Smooth muscle cell (in vitro differentiated cells): ENCODE measurements around the gene ARID3C. TPM values are rescaled to one million over a fixed set of nuclear protein-coding genes. Genes with fewer than 3 reads are reported as not detected.
A peak's percentile ranks its signal among the peaks of the same experiment; 100 is the strongest.

Experiments
- DNase-seq: peaks from one replicate; lab custom pipeline; 2025; ENCODE audit not compliant: unreplicated experiment; lab: John Stamatoyannopoulos, UW
- H2AFZ ChIP-seq: fragments of 200-600 bp; sonication (generic); 2 replicates; pipeline ENCODE4 v1.6.0; 2016; ENCODE audit warnings: antibody characterized with exemption, low read depth, mild to moderate bottlenecking
- H3F3A ChIP-seq: fragments of 200-600 bp; sonication (generic); 2 replicates; pipeline ENCODE4 v1.6.0; 2017; ENCODE audit warnings: antibody characterized with exemption, low read depth
- H3K27ac ChIP-seq: fragments of 200-600 bp; sonication (generic); 2 replicates; pipeline ENCODE4 v1.5.1; 2016; ENCODE audit warnings: low read depth, mild to moderate bottlenecking
- H3K27me3 ChIP-seq: fragments of 200-600 bp; sonication (generic); 2 replicates; pipeline ENCODE4 v1.6.1; 2016; ENCODE audit warnings: low read depth, mild to moderate bottlenecking
- H3K36me3 ChIP-seq: fragments of 200-600 bp; sonication (generic); 2 replicates; pipeline ENCODE4 v1.5.1; 2016; ENCODE audit warnings: low read depth
- H3K4me1 ChIP-seq: fragments of 200-600 bp; sonication (generic); 2 replicates; pipeline ENCODE4 v1.5.1; 2016; ENCODE audit warnings: low read depth
- H3K4me2 ChIP-seq: fragments of 200-600 bp; sonication (generic); 2 replicates; pipeline ENCODE4 v1.6.0; 2016; ENCODE audit warnings: mild to moderate bottlenecking
- H3K4me3 ChIP-seq: fragments of 200-600 bp; sonication (generic); 2 replicates; pipeline ENCODE4 v1.5.1; 2016; ENCODE audit warnings: mild to moderate bottlenecking
- H3K79me2 ChIP-seq: fragments of 200-600 bp; sonication (generic); 2 replicates; pipeline ENCODE4 v1.6.0; 2016; ENCODE audit warnings: low read depth, mild to moderate bottlenecking
- H3K9ac ChIP-seq: fragments of 200-600 bp; sonication (generic); 2 replicates; pipeline ENCODE4 v1.6.0; 2016; ENCODE audit warnings: low read depth
- H3K9me3 ChIP-seq: fragments of 200-600 bp; sonication (generic); replicated peaks from 2 replicates; pipeline ENCODE4 v1.5.1; 2016; ENCODE audit warnings: low read depth
- H4K20me1 ChIP-seq: fragments of 200-600 bp; sonication (generic); 2 replicates; pipeline ENCODE4 v1.6.0; 2016; ENCODE audit warnings: low read depth
- WGBS: methylation state at CpG from one replicate; pipeline ENCODE4 v1.1.7; 2016; ENCODE audit warnings: low lambda C conversion rate; 5-methylcytosine and 5-hydroxymethylcytosine counted together
- polyA plus RNA-seq: library from polyadenylated mRNA; unstranded; fragments of >200 nt; fragmentation: Nextera tagmentation; extraction: Ambion mirVana; gene quantifications from 2 replicates; pipeline ENCODE4 v1.2.1, GENCODE V29; 2016
- total RNA-seq: library from RNA; depleted of rRNA; stranded (reverse); fragments of >200 nt; gene quantifications from 2 replicates; pipeline ENCODE4 v1.2.3, GENCODE V29; 2014
- TF ChIP-seq, protein P1 (sequence below): fragments of 200-600 bp; sonication (generic); IDR thresholded peaks from 2 replicates; pipeline ENCODE4 v1.5.1; 2017; ENCODE audit warnings: borderline replicate concordance, mild to moderate bottlenecking, antibody characterized with exemption; ENCODE audit not compliant: insufficient read depth, poor library complexity, severe bottlenecking

Gene ARID3C
- total and polyA plus RNA-seq, 2 experiments from 2014 or later: 0.40 TPM; not detected in 1

DNA sequence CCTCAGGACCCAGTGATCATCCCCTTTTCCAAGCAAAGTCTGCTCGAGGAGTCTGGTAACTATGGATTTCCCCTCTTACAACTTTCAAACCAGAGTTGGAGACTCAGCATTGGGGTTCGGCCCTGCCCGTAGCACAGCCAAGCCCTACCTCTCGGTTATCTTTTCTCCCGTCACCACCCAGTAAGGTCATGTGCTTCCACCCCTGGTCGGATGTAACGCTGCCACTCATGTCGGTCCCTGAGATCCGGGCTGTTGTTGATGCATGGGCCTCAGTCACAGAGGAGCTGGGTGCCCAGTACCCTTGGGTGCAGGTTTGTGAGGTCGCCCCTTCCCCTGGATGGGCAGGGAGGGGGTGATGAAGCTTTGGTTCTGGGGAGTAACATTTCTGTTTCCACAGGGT, 18.8 kb upstream of the ARID3C start:
- Histone ChIP-seq H3K79me2 (peaks cover 21% of the 10 kb centered on the region), H4K20me1 (no peaks in the 10 kb centered on the region), H3F3A (peaks cover 14% of the 10 kb centered on the region), H3K4me1 (peaks cover 12% of the 10 kb centered on the region), H3K36me3 (no peaks in the 10 kb centered on the region), H3K9ac (peak overlapping the region; percentile 46), H3K27me3 (no peaks in the 10 kb centered on the region), H3K4me3 (peak overlapping the region; percentile 73), H2AFZ (no peak overlapping the region), H3K9me3 (no peaks in the 10 kb centered on the region), H3K4me2 (peak overlapping the region; percentile 96), H3K27ac (peak overlapping the region; percentile 58)
- no peak for DNase-seq
- TF ChIP-seq, protein P1, sequence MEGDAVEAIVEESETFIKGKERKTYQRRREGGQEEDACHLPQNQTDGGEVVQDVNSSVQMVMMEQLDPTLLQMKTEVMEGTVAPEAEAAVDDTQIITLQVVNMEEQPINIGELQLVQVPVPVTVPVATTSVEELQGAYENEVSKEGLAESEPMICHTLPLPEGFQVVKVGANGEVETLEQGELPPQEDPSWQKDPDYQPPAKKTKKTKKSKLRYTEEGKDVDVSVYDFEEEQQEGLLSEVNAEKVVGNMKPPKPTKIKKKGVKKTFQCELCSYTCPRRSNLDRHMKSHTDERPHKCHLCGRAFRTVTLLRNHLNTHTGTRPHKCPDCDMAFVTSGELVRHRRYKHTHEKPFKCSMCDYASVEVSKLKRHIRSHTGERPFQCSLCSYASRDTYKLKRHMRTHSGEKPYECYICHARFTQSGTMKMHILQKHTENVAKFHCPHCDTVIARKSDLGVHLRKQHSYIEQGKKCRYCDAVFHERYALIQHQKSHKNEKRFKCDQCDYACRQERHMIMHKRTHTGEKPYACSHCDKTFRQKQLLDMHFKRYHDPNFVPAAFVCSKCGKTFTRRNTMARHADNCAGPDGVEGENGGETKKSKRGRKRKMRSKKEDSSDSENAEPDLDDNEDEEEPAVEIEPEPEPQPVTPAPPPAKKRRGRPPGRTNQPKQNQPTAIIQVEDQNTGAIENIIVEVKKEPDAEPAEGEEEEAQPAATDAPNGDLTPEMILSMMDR: no peak
- WGBS: 85% methylated on average over 10 of the region's 10 CpGs

DNA sequence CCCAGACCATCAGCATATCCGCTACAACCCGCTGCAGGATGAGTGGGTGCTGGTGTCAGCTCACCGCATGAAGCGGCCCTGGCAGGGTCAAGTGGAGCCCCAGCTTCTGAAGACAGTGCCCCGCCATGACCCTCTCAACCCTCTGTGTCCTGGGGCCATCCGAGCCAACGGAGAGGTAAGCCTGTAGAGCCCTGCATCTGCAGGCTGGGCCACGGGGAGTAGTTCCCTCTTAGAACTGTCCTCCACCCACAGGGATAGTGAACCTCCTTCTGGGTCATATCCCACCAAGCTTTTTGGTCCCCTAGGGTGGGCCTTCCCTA, 18.2 kb upstream of the ARID3C start:
- Histone ChIP-seq H3K4me1 (peaks cover 8% of the 10 kb centered on the region), H3K27ac (peak overlapping the region; percentile 58), H3K9ac (peak overlapping the region; percentile 46), H3K4me2 (peak overlapping the region; percentile 96), H3K36me3 (no peaks in the 10 kb centered on the region), H3K4me3 (peak overlapping the region; percentile 73), H3K9me3 (no peaks in the 10 kb centered on the region), H4K20me1 (no peaks in the 10 kb centered on the region), H3F3A (peaks cover 9% of the 10 kb centered on the region), H2AFZ (peak overlapping the region; percentile 95), H3K79me2 (peaks cover 21% of the 10 kb centered on the region), H3K27me3 (no peaks in the 10 kb centered on the region)
- no peak for DNase-seq
- TF ChIP-seq, protein P1: no peak
- WGBS: 4% methylated on average over 8 of the region's 8 CpGs

DNA sequence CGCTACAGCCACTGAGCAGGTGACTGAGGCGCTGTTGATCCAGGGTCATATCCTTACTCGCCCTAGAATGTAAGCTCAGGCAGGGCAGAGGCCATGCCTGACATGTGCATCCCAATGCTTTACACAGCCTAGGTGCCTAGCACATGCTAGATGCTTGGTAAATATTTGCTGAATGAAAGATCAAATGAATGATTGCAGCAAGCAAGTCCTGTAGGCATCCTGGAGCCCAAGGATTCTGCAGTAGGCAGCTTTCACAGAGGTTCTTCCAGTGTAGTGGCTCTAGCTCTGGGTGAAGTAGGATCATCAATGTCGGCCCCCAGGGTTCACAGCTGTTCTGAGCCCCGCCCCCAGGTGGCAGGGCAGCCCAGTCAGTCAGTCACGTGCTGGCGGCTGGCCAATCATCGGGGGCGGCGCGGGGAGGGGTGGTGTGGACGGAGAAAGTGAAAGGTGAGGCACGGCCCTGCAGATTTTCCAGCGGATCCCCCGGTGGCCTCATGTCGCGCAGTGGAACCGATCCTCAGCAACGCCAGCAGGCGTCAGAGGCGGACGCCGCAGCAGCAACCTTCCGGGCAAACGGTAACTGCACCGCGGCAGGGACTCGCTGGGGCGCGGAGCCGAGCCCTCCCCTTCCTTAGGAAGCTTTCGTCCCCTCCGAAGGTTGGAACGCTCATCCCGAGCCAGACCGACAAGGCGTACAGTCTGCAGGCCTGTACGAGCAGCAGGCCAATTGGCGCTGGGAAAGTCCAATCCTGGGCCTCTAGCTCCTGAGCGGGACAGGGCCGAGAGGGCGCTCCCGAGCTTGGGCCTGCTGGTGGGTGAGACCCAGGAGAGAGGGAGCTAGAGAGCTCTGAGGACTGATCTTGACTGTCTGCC, 17.6 kb upstream of the ARID3C start, which contains the start of gene GALT:
GALT (plus strand) TSS at position 465 of the 873 bp plus-strand sequence; CDS start at position 495, 30 bp downstream.
- H3K4me3 ChIP-seq: peak within 1 kb of the TSS; percentile 73
- no peaks in the 10 kb centered on the region for H4K20me1 ChIP-seq
- H3K27me3 ChIP-seq: no peaks in the 10 kb centered on the region
- H3K79me2 ChIP-seq: peaks cover 21% of the 10 kb centered on the region
- H3K4me1 ChIP-seq: peaks cover 8% of the 10 kb centered on the region
- peak within 1 kb of the TSS; percentile 46 for H3K9ac ChIP-seq
- H3F3A ChIP-seq: peaks cover 6% of the 10 kb centered on the region
- no peaks in the 10 kb centered on the region for H3K9me3 ChIP-seq
- 5% methylated on average over 42 of the region's 43 CpGs for WGBS
- TF ChIP-seq, protein P1: peak; percentile 23
- H3K36me3 ChIP-seq: no peaks in the 10 kb centered on the region
- H3K4me2 ChIP-seq: peak within 1 kb of the TSS; percentile 96
- peak; percentile 83 for DNase-seq
- peak within 1 kb of the TSS; percentile 58 for H3K27ac ChIP-seq
- H2AFZ ChIP-seq: peak within 1 kb of the TSS; percentile 95
